ENCODE measurements around the gene IGF2.
A peak's percentile ranks its signal among the peaks of the same experiment; 100 is the strongest.
"Not testable (repeated sequence)": the region's sequence is repeated elsewhere in the genome, so short reads cannot be mapped to it uniquely, and the experiment has no call there.

IGF2 gene

DNA sequence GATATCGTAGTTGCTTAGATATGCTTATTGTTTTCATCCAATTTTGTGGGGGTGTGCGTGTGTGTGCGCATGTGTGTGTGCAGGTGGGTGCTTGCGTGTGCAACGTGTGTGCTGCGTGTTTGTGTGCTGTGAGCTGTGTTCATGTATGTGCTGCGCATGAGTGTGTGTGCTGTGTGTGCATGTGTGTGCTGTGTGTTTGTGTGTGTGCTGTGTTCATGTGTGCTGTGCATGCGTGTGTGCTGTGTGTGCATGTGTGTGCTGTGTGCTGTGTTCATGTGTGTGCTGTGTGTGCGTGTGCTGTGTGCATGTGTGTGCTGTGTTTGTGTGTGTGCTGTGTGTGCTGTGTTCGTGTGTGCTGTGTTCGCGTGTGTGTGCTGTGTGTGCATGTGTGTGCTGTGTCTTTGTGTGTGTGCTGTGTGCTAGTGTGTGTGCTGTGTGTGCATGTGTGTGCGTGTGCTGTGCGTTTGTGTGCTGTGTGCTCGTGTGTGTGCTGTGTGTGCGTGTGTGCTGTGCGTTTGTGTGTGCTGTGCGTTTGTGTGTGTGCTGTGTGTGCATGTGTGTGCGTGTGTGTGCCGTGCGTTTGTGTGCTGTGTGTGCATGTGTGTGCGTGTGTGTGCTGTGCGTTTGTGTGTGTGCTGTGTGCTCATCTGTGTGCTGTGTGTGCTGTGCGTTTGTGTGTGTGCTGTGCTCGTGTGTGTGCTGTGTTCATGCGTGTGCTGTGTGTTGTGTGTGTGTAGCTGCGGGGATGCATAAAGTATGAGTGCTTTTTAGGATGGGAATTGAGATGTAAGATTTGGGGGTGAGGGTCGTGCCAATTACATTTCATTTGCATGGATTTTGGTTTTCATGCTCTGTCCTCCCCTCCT, 7.6 kb downstream of the IGF2 start:
- peaks cover 59% of the 10 kb centered on the region for H3K27me3 Mint-ChIP-seq
- H3K4me1 Mint-ChIP-seq (ENCODE audit: low read depth), result no peaks in the 10 kb centered on the region
- no peak overlapping the region for H3K4me3 Mint-ChIP-seq
- no peak for DNase-seq
- H3K27ac Mint-ChIP-seq, result no peak overlapping the region
- H3K36me3 Mint-ChIP-seq (ENCODE audit: low read depth), result no peaks in the 10 kb centered on the region
- H3K9me3 Mint-ChIP-seq, result no peaks in the 10 kb centered on the region

DNA sequence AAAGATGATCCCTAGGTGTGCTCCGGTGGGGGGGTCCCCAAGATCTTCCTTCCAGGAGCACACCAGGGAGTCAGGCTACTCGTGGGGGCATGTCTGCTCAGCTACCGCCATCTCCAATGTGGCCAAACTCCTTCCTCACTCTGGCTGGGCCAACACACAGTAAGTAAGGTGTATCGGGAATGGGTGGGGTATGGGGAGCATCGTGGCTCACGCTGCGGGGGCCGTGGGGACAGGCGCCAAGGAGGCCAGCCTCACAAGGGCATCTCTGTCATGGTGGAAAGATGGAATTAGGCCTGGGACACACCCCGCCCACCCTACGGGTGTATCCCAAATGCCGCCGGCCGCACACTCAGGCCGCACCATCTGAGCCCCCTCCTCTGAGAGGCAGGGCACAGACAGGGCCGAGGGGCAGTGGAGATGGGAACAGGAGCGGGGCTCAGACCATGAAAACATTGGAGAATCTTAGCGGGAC, 8.3 kb downstream of the IGF2 start:
- Mint-ChIP-seq H3K9me3 (no peaks in the 10 kb centered on the region), H3K4me1 (ENCODE audit: low read depth) (no peaks in the 10 kb centered on the region), H3K4me3 (no peak overlapping the region), H3K36me3 (ENCODE audit: low read depth) (no peaks in the 10 kb centered on the region), H3K27ac (no peak overlapping the region), H3K27me3 (peaks cover 52% of the 10 kb centered on the region)
- no peak for DNase-seq

DNA sequence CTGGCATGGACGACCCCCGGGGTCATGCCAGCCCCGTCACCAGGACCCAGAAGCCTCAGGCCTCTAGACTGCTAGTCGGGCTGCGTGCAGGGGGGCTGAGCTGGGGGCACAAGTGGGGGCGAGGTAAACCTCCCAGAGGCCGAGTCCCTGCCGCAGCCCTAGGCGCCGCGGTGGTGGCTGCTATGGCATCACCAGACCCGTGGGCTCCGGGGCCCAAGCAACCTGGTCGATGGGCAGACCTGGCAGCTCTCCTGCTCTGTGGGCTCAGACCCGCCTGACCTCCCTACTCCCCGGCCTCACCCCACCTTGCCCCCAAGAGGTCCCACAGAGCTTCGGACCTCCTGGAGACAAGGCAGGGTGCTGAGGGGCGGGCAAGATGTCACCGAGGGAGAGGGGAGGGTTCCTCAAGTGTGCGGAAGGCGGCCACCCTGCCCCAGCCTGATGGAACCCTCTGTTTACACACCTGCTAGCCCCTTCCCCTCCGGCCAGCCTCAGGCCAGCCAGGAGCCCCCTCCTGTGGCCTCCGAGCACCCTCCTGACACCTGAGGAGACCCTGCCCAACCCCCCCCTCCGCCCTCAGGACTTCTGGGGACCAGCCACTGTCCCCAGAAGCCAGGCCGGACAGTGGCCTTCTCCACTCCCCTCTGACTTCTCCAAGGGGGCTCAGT, 9.4 kb downstream of the IGF2 start:
- Mint-ChIP-seq H3K4me3 (no peak overlapping the region), H3K36me3 (ENCODE audit: low read depth) (no peaks in the 10 kb centered on the region), H3K27ac (no peak overlapping the region), H3K4me1 (ENCODE audit: low read depth) (no peaks in the 10 kb centered on the region), H3K27me3 (peaks cover 41% of the 10 kb centered on the region), H3K9me3 (no peaks in the 10 kb centered on the region)
- no peak for DNase-seq

DNA sequence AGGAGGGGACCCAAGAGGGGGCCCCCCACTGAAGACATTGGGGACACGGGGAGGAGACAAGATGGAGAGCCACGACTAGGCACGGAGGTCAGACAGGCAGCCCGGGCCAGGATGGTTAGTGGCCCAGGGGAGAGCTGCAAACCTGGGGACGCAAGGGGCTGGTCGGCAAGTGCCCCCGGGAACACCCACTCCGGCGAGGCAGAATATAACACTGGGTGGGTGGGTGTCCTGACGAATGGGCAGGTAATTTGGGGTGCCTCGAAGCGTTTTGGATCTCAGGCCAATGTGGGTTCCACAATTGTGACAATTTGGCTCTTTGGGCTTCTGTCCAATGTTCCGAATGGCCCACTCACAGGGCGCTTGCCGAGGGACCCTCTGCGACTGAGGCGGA, 9.9 kb downstream of the IGF2 start:
- Mint-ChIP-seq H3K36me3 (ENCODE audit: low read depth) (no peaks in the 10 kb centered on the region), H3K4me1 (ENCODE audit: low read depth) (no peaks in the 10 kb centered on the region), H3K27me3 (peaks cover 42% of the 10 kb centered on the region), H3K9me3 (no peaks in the 10 kb centered on the region), H3K27ac (no peak overlapping the region), H3K4me3 (no peak overlapping the region)
- DNase-seq, result peak; percentile 24

DNA sequence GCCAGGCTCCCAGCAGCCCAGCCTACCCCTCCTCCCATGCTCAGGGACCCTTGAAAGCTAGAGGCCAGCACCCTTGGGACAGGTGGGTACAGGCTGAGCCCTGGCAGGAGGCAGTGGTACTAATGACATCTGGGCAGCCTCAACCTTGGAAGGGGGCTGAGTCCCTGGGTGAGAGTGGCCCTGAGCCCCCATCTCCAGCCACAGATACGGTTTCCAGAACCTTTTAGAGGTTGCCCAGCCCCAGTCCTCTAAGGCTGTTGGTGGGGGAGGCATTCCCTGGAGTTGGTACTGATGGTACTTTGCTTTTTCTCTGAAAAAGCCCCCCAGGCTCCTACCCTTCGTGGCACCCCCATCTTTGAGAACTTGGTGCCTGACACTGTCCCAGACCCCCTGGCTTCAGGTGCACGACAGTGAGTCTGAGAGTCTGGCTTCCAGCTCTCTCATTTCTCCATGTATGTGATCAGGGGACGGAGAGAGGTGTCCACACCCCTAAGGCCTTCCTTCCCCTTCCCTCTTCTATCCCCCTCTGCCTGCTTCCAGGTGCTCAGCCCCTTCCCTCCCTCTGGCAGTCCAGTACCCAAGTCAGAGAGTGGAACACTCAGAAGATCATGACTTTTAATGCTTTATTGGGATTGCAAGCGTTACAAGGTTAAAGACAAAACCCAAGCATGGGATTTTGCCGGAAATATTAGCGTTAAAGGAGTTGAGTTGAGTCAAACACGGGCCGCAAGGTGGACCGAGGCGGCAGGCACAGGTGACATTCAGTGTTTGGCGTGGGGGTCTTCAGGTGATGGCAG, 10.5 kb downstream of the IGF2 start:
- no peaks in the 10 kb centered on the region for H3K9me3 Mint-ChIP-seq
- no peaks in the 10 kb centered on the region for H3K4me1 Mint-ChIP-seq (ENCODE audit: low read depth)
- no peaks in the 10 kb centered on the region for H3K36me3 Mint-ChIP-seq (ENCODE audit: low read depth)
- peaks cover 44% of the 10 kb centered on the region for H3K27me3 Mint-ChIP-seq
- DNase-seq, result peak; percentile 27
- H3K4me3 Mint-ChIP-seq, result no peak overlapping the region
- no peak overlapping the region for H3K27ac Mint-ChIP-seq

GRCh38 chr11:2128130-2128510, 11.1 kb downstream of the IGF2 start:
- H3K4me1 Mint-ChIP-seq (ENCODE audit: low read depth), result no peaks in the 10 kb centered on the region
- no peaks in the 10 kb centered on the region for H3K9me3 Mint-ChIP-seq
- DNase-seq, result no peak
- H3K36me3 Mint-ChIP-seq (ENCODE audit: low read depth), result no peaks in the 10 kb centered on the region
- H3K27ac Mint-ChIP-seq, result no peak overlapping the region
- no peak overlapping the region for H3K4me3 Mint-ChIP-seq
- H3K27me3 Mint-ChIP-seq, result peaks cover 43% of the 10 kb centered on the region

- Mint-ChIP-seq H3K27ac (no peak overlapping the region), H3K4me3 (no peak overlapping the region), H3K4me1 (ENCODE audit: low read depth) (no peaks in the 10 kb centered on the region), H3K36me3 (ENCODE audit: low read depth) (no peaks in the 10 kb centered on the region), H3K9me3 (no peaks in the 10 kb centered on the region), H3K27me3 (peaks cover 39% of the 10 kb centered on the region)
- no peak for DNase-seq
Measured at GRCh38 chr11:2127482-2128129, 11.6 kb downstream of the IGF2 start.

GRCh38 chr11:2126520-2127085, 12.6 kb downstream of the IGF2 start:
- Mint-ChIP-seq H3K36me3 (ENCODE audit: low read depth) (no peaks in the 10 kb centered on the region), H3K9me3 (no peaks in the 10 kb centered on the region), H3K27me3 (peaks cover 35% of the 10 kb centered on the region), H3K4me1 (ENCODE audit: low read depth) (no peaks in the 10 kb centered on the region), H3K27ac (no peak overlapping the region), H3K4me3 (no peak overlapping the region)
- DNase-seq, result no peak

DNA sequence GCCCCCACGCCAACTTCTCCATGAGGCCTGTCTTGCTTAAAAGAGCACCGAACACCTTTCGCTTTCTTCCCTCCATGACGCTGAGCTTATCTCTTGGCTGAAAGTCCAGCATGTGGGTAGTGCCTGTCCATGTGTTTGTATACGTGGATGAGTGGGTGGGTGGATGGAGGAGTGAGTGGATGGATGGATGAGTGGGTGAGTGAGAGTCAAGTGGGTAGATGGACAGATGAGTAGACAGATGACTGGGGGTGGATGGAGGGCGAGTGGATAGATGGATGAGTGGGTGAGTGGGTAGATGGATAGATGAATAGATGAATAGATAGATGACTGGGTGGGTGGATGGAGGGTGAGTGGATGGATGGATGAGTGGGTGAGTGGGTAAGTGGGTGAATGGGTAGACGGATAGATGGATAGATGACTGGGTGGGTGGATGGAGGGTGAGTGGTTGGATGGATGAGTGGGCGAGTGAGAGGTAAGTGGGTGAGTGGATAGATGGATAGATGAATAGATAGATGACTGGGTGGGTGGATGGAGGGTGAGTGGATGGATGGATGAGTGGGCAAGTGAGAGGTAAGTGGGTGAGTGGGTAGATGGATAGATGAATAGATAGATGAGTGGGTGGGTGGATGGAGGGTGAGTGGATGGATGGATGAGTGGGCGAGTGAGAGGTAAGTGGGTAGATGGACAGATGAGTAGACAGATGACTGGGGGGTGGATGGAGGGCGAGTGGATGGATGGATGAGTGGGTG, 14.3 kb downstream of the IGF2 start:
- not testable (repeated sequence) for H3K27ac Mint-ChIP-seq; H3K9me3 Mint-ChIP-seq; DNase-seq; H3K36me3 Mint-ChIP-seq (ENCODE audit: low read depth); H3K4me3 Mint-ChIP-seq; H3K4me1 Mint-ChIP-seq (ENCODE audit: low read depth)
- peaks cover 35% of the 10 kb centered on the region for H3K27me3 Mint-ChIP-seq

DNA sequence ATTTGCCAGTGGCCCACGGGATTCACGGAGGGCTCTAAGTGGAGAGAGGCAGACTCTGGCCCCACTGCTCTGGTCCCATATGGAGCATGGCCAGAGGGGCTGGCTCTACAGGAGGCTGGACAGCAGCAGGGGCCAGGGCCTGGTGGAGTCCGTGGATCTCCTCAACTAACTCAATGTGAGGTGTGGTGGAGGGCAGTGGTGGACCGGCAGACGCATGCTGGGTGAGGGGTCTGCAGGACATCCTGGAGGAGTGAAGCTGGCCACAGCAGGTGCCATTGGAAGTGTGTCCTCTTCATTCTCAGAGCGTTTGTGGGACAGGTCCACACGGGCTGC, 15.6 kb downstream of the IGF2 start:
- Mint-ChIP-seq H3K27me3 (peaks cover 40% of the 10 kb centered on the region), H3K4me3 (no peak overlapping the region), H3K4me1 (ENCODE audit: low read depth) (no peaks in the 10 kb centered on the region), H3K9me3 (no peaks in the 10 kb centered on the region), H3K27ac (no peak overlapping the region), H3K36me3 (ENCODE audit: low read depth) (no peaks in the 10 kb centered on the region)
- DNase-seq, result no peak

DNA sequence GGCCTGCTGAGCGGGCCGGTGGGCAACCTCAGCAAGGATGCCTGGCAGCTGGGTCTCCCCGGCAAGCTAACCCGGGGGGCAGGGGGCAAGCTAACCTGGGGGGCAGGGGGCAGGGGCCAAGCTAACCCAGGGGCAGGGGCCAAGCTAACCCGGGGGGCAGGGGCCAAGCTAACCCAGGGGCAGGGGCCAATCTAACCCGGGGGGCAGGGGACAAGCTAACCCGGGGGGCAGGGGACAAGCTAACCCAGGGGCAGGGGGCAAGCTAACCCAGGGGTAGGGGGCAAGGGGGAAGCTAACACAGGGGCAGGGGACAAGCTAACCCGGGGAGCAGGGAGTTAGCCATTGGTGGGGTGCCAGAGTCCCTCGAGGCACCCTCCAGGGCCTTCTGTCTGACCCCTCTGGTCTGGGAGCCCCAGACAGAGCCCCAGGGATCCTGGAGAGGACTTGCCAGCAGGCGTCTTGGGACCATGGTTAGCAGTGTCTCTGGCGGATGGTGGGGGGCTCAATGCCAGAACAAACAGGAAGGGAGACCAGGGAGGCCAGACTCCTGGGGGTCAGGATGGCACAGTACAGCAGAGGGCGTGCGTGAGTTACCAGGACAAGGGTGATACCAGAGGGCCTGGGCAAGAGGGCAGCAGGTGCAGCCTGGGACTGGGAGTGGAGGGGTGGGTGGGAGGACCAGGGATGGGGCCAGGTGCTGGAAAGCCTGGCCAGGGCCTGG, 16.1 kb downstream of the IGF2 start:
- no peak for DNase-seq
- Mint-ChIP-seq H3K36me3 (ENCODE audit: low read depth) (no peaks in the 10 kb centered on the region), H3K27me3 (peaks cover 43% of the 10 kb centered on the region), H3K4me1 (ENCODE audit: low read depth) (no peaks in the 10 kb centered on the region), H3K27ac (no peak overlapping the region), H3K9me3 (no peaks in the 10 kb centered on the region), H3K4me3 (no peak overlapping the region)

DNA sequence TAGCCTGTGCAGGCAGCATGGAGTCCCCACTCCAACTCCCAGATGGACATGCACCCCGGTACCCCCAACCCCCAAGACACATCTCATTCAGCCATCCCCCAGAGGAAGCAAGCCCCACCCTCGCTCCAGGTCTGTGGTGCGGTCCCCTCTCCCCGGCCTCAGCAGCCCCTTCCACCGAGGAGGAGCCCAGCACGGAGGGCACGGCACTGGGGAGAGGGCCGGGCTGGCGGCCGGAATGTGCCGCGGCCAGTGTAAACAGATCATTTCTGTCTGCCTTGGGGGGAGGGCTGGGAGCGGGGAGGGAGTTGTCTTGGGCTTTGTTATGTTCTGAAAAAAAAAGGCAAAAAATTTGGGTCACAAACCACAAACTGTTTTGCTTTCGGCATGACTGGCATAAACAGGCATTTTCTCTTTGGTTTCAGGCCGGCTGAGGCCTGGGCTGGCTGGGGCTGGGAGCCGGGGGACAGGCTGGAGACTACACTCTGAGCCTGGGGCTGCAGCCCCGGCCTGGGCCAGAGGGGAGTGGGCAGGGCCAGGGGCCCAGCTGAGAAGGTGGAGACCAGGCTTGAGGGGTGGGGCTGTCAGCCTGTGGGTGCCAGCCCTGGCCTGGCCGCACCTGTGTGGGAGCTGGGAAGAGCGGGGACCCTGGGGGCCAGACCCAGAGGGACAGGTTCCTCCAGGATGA, 16.8 kb downstream of the IGF2 start:
- H3K27ac Mint-ChIP-seq, result no peak overlapping the region
- H3K36me3 Mint-ChIP-seq (ENCODE audit: low read depth), result no peaks in the 10 kb centered on the region
- H3K4me1 Mint-ChIP-seq (ENCODE audit: low read depth), result no peaks in the 10 kb centered on the region
- H3K27me3 Mint-ChIP-seq, result peaks cover 40% of the 10 kb centered on the region
- H3K4me3 Mint-ChIP-seq, result no peak overlapping the region
- no peak for DNase-seq
- H3K9me3 Mint-ChIP-seq, result no peaks in the 10 kb centered on the region
